Activated effector memory CD4-positive, alpha-beta T cell treated with Interleukin-2 at 50 U/mL for 16 hours (primary cell): Measurements from ENCODE around the gene CAPN8.

Source experiments
- DNase-seq: peaks from one replicate; pipeline ENCODE4 v3.0.0-alpha.2; 2020

CAPN8 gene

GRCh38 chr1:223700942-223701637, 35.6 kb upstream of the CAPN8 start:
- DNase-seq, result no peak

- no peak for DNase-seq
Measured at GRCh38 chr1:223700388-223700918, 35.0 kb upstream of the CAPN8 start.

GRCh38 chr1:223695941-223696340, 30.4 kb upstream of the CAPN8 start:
- DNase-seq, result no peak

- DNase-seq, result no peak
Measured at GRCh38 chr1:223695014-223695548, 29.6 kb upstream of the CAPN8 start.

- DNase-seq, result no peak
Measured at GRCh38 chr1:223691121-223691520, 25.6 kb upstream of the CAPN8 start.

- DNase-seq, result no peak
Measured at GRCh38 chr1:223684488-223684792, 18.9 kb upstream of the CAPN8 start.

GRCh38 chr1:223683586-223684487, 18.3 kb upstream of the CAPN8 start:
- peak; percentile 21 for DNase-seq

- DNase-seq, result no peak
Measured at GRCh38 chr1:223682502-223682901, 17.0 kb upstream of the CAPN8 start.

GRCh38 chr1:223680188-223680587, 14.7 kb upstream of the CAPN8 start:
- DNase-seq, result no peak

- DNase-seq, result no peak
Measured at GRCh38 chr1:223678841-223679240, 13.3 kb upstream of the CAPN8 start.

- no peak for DNase-seq
Measured at GRCh38 chr1:223674119-223674890, 8.8 kb upstream of the CAPN8 start.

- no peak for DNase-seq
Measured at GRCh38 chr1:223670458-223671159, 5.1 kb upstream of the CAPN8 start.

GRCh38 chr1:223669003-223669795, 3.7 kb upstream of the CAPN8 start:
- DNase-seq, result no peak

GRCh38 chr1:223667484-223668182, 2.1 kb upstream of the CAPN8 start:
- DNase-seq, result no peak

- no peak for DNase-seq
Measured at GRCh38 chr1:223664106-223664505, 1.4 kb downstream of the CAPN8 start.

GRCh38 chr1:223662943-223663342, 2.6 kb downstream of the CAPN8 start:
- DNase-seq, result no peak

GRCh38 chr1:223659711-223660110, 5.8 kb downstream of the CAPN8 start:
- no peak for DNase-seq

- DNase-seq, result no peak
Measured at GRCh38 chr1:223657978-223658377, 7.5 kb downstream of the CAPN8 start.

GRCh38 chr1:223654083-223654482, 11.4 kb downstream of the CAPN8 start:
- DNase-seq, result no peak

- no peak for DNase-seq
Measured at GRCh38 chr1:223653431-223653830, 12.1 kb downstream of the CAPN8 start.

GRCh38 chr1:223653015-223653414, 12.5 kb downstream of the CAPN8 start:
- no peak for DNase-seq
